Dedifferentiated amniotic fluid mesenchymal stem cell (primary cell): ENCODE measurements around the gene SNX13.

Experiments
- DNase-seq: peaks from one replicate; pipeline ENCODE4 v3.0.0-alpha.2; 2016; ENCODE audit errors: extremely low spot score

The SNX13 gene

GRCh38 chr7:17781491-17782215 is 158.6 kb downstream of the SNX13 start:
- no peak for DNase-seq

DNA sequence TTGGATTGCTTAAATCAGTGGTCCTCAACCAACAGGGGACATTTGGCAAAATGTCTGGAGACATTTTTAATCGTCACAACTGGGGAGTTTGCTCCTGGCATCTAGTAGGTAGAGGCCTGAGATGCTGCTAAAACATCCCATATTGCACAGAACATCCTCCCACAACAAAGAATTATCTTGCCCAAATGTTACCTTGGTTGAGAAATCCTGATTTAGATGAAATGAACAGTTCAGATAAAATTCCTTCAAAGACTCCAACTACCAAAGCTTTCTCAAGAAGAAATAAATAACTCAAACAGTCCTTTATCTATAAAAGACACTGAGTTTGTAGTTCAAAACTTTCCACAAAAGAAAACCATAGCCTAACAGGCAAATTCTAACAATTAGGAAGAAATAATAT is 160.9 kb downstream of the SNX13 start:
- no peak for DNase-seq

- no peak for DNase-seq
Measured at GRCh38 chr7:17774716-17775288, 165.5 kb downstream of the SNX13 start.

- peak; percentile 40 for DNase-seq
Measured at GRCh38 chr7:17774248-17774647, 166.0 kb downstream of the SNX13 start.

GRCh38 chr7:17773289-17773626 is 167.0 kb downstream of the SNX13 start:
- peak; percentile 62 for DNase-seq

DNA sequence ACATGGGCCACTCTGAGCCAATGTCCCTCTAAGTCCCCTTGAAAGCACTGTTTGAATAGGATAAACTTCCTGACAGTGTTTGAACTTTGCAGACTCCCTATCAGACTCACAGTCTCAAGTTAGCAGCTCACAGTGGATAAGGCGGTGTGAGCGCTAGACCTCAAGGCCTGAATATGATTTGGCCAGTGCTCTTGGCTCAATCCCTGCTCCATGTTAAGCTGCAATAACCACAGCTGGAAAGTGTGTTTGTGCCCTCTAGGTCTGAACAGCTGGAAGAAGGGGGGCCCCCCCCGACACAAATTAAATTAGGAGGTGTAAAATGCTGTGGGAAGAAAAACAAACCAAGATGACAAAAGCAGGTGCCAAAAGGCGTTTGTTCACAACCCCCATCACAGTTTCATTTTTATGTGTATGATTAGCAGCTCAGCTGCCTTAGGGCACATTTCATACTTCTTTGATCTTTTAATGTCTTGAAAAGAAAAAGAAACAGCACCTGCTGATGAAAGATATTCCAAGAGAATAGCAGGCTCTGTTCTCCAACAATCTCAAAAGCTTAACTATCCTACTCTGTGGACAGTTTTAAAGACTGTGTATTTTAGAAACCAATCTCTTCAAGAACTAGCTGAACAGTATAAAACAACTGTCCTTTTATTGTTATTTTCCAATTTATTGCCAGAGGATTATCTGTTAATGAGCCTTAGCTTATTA is 167.6 kb downstream of the SNX13 start:
- DNase-seq: no peak

GRCh38 chr7:17771901-17772408 is 168.3 kb downstream of the SNX13 start:
- DNase-seq: no peak

DNA sequence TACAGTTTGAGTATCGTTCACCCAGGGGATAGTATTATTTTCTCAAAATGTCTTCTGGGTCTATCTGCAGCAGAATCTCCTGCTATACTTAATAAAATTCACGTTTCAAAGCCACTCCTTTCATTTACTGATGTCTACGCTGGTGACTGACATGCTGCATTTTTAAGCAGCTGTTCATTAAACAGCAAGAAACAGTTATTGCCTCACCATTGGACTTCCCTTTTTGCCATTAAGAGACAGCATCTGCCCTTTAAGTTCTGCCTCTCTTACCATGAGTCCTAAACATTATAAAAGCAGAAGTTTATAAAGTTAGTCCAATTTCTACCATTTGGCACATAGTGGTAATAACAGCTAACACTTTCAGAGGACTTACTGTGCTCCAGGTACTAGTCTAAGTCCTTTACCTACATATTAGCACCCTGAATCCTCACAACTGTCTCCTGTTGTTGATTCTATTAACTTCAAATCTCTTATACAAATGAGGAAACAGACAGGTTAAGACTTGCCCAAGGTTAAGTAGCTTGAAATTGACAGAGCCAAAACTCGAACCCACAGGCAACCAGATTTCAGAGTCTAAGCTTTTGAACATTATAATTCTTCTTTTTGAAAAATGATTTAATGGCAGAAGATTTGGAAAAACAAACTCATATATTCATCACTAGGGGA is 169.5 kb downstream of the SNX13 start:
- DNase-seq: no peak

DNA sequence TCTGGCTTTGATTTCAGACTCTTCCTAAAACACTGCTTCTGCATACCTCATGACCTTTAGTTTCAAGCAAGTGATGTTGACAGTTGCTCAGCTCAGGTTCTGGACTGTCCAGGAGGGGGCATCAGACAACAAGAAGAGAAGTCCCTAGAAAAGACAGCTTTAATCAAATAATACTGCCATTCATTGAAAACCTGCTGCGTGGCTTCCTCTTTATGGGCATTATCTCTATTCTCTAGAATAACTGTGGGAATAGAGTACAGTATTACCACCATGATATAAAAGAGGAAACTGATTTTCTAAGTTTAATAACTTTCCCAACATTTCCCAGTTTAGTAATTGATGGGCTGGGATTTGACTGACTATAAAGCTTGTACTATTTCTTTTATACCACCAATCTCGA is 170.4 kb downstream of the SNX13 start:
- DNase-seq: peak; percentile 61

- DNase-seq: no peak
Measured at GRCh38 chr7:17758008-17758407, 182.3 kb downstream of the SNX13 start.

GRCh38 chr7:17746020-17746530 is 194.2 kb downstream of the SNX13 start:
- DNase-seq: no peak

DNA sequence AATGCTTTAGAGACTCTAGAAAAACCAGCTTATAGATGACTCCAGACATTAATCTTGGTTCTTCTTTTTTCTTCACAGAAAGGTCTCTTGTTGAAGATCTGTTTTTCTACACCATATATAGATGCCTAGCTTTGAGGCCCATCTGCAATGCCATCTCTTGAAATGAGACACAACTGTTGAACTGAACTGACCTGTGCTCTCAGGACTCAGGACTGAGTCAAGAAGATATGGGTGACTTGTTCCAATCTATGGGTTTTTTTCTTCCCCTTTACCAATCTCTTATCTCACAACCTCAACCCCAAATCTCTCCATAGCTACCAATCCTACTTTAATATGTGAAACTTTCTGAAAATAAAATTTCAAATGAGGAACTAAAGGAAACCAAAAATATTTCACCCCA is 194.7 kb downstream of the SNX13 start:
- no peak for DNase-seq

GRCh38 chr7:17743316-17743715 is 197.0 kb downstream of the SNX13 start:
- DNase-seq: no peak

DNA sequence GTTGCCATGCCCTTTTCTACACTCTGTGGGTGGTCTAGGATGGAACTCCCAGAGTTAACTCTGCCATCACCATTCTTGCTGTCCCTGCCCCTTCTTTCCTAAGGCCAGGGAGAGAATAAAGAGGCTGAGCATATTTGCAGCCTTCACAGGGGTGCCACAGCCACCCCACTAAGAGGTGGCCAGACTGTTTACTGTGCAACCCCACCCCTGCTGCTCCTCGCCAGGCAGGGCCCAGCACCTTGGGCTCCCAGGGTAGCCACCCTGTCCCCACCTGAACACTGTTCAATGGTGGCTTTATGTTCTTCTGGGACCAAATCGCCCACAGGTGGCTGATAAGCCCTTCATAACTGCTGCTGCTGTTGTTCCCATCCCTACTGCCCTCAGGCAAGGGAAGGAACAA is 198.9 kb downstream of the SNX13 start:
- no peak for DNase-seq
